ENCODE data around the gene DNAH1. TPM values are rescaled to one million over a fixed set of nuclear protein-coding genes. Genes with fewer than 3 reads are reported as not detected.

The DNAH1 gene
- total and polyA plus RNA-seq, 2 of the 13 experiments (the other 11 are each of a cell fraction or from before 2014, with no cell fraction given): 0.64 to 3.5 TPM

DNA sequence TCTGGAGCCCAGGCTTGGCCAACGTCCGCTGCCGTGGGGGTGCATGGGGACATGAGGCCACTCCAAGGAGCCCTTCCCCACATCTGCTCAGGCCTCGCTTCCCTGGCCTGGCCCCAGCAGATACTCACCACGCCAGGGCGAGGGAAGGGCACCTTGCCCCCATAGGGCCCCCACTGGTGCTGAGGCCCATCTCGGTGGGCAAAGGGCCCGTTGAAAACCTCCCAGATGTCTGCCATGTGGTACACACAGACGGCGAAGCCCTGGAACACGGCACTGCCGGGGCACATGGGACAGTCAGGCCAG, 124.1 kb downstream of the DNAH1 start:
- intact Hi-C loops (cut with micrococcal nuclease; ENCODE audit: unreplicated experiment): no loop called here
- BruUV-seq (replicated peaks): no TSS peak

More for the DNA sequence above, 124.1 kb downstream of the DNAH1 start:
- Histone ChIP-seq H4K20me1 (ENCODE audit: insufficient read depth, low read length) (no peaks in the 10 kb centered on the region), H3K9me3 (ENCODE audit: low read length) (no peaks in the 10 kb centered on the region), H3K27me3 (ENCODE audit: control insufficient read depth in 1 of 2, insufficient read depth in 2 of 2, low read length in 2 of 2) (no peaks in the 10 kb centered on the region), H3K79me2 (ENCODE audit: insufficient read depth, low read length) (no peaks in the 10 kb centered on the region), H3K4me1 (ENCODE audit: insufficient read depth, low read length) (peaks cover 29% of the 10 kb centered on the region), H3K9ac (ENCODE audit: insufficient read depth, low read depth, low read length) (no peak overlapping the region), H3K4me3 (replicated peaks in 1 of 3; ENCODE audit: insufficient read depth in 1 of 3, low read depth in 2 of 3, low read length in 3 of 3) (no peak overlapping the region), H3K27ac (ENCODE audit: extremely low read length, insufficient read depth, low read length) (no peak overlapping the region), H3K4me2 (ENCODE audit: low read depth, low read length) (no peak overlapping the region), H2AFZ (ENCODE audit: low read length) (no peak overlapping the region), H3K36me3 (replicated peaks in 1 of 2; ENCODE audit: control insufficient read depth in 1 of 2, insufficient read depth in 2 of 2, low read length in 2 of 2) (peaks cover 3 to 7% of the 10 kb centered on the region in 2 experiments; a peak in 2 of 5 replicates)
- FAIRE-seq: no peak
- 98% methylated on average over 9 of the region's 12 CpGs for WGBS (ENCODE audit: low lambda C conversion rate)
- CTCF ChIA-PET (ENCODE audit: low intra/inter-chr PET ratio, low total read pairs): no interaction called here
- POLR2A ChIA-PET: no interaction called here
- in situ Hi-C loops (cut with HindIII; ENCODE audit: extremely low pct_ligation_motif_present, low pct_unique_long_range_greater_than_20kb): no loop called here
- TF ChIP-seq ZSCAN9 (CRISPR knock-in tag; IDR thresholded peaks at IDR 0.05; ENCODE audit: borderline replicate concordance) (no peak), HMG20B (CRISPR knock-in tag; conservative IDR thresholded peaks at IDR 0.05) (no peak), IRF2 (CRISPR knock-in tag; IDR thresholded peaks at IDR 0.05) (no peak), FIP1L1 (IDR thresholded peaks at IDR 0.05; ENCODE audit: borderline replicate concordance, insufficient read depth, low read depth, low read length) (no peak), MTERF4 (CRISPR knock-in tag; IDR thresholded peaks at IDR 0.05) (no peak), SIX1 (CRISPR knock-in tag; IDR thresholded peaks at IDR 0.05; ENCODE audit: borderline replicate concordance) (no peak), ZNF784 (CRISPR knock-in tag; IDR thresholded peaks at IDR 0.05; ENCODE audit: borderline replicate concordance) (no peak), GZF1 (CRISPR knock-in tag; IDR thresholded peaks at IDR 0.05) (no peak), ZFP62 (CRISPR knock-in tag; IDR thresholded peaks at IDR 0.05) (no peak), ZNF629 (CRISPR knock-in tag; conservative IDR thresholded peaks at IDR 0.05) (no peak), SYNCRIP (IDR thresholded peaks at IDR 0.05; ENCODE audit: insufficient read depth, low read depth, low read length) (no peak), MEIS2 (CRISPR knock-in tag; IDR thresholded peaks at IDR 0.05) (no peak)
- TF ChIP-seq, protein P1, sequence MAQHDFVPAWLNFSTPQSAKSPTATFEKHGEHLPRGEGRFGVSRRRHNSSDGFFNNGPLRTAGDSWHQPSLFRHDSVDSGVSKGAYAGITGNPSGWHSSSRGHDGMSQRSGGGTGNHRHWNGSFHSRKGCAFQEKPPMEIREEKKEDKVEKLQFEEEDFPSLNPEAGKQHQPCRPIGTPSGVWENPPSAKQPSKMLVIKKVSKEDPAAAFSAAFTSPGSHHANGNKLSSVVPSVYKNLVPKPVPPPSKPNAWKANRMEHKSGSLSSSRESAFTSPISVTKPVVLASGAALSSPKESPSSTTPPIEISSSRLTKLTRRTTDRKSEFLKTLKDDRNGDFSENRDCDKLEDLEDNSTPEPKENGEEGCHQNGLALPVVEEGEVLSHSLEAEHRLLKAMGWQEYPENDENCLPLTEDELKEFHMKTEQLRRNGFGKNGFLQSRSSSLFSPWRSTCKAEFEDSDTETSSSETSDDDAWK (CRISPR knock-in tag; IDR thresholded peaks at IDR 0.05): no peak
- no peak for ATAC-seq
- DNase-seq (ENCODE audit: low spot score): no peak
